Keratinocyte (primary cell): ENCODE measurements around the gene GAPDHS. TPM values are rescaled to one million over a fixed set of nuclear protein-coding genes. Genes with fewer than 3 reads are reported as not detected.

Source experiments
- DNase-seq: peaks from one replicate; pipeline ENCODE4 v3.0.0-alpha.2; 2011; ENCODE audit warnings: low read depth, missing footprints, low spot score
- FAIRE-seq: peaks from 2 replicates; lab custom pipeline; 2011; peaks lifted over from hg19 to GRCh38; lab: Jason Lieb, UNC
- H2AFZ ChIP-seq: 2 replicates; pipeline ENCODE4 v1.6.0; 2012; ENCODE audit warnings: low read length, control low read depth, inconsistent platforms; ENCODE audit not compliant: control insufficient read depth
- H3K27ac ChIP-seq: 2 replicates; pipeline ENCODE4 v1.5.1; 2011; ENCODE audit warnings: low read length; ENCODE audit not compliant: control insufficient read depth, insufficient read depth
- H3K27me3 ChIP-seq: 3 replicates; pipeline ENCODE4 v1.6.0; 2011; ENCODE audit warnings: low read length; ENCODE audit not compliant: control insufficient read depth, insufficient read depth; ENCODE audit errors: extremely low read depth
- H3K36me3 ChIP-seq, 2 experiments: 2 replicates in 1 of 2; 3 replicates in 1 of 2; pipeline ENCODE4 v1.5.1; 2011; ENCODE audit warnings: low read length in 2 of 2, mild to moderate bottlenecking in 1 of 2; ENCODE audit not compliant: control insufficient read depth in 2 of 2, insufficient read depth in 2 of 2; ENCODE audit errors: extremely low read depth in 1 of 2
- H3K4me1 ChIP-seq: 3 replicates; pipeline ENCODE4 v1.5.1; 2011; ENCODE audit warnings: low read length; ENCODE audit not compliant: control insufficient read depth, insufficient read depth; ENCODE audit errors: extremely low read depth
- H3K4me2 ChIP-seq: 3 replicates; pipeline ENCODE4 v1.6.0; 2011; ENCODE audit warnings: low read depth, low read length; ENCODE audit not compliant: control insufficient read depth, insufficient read depth; ENCODE audit errors: extremely low read depth
- H3K4me3 ChIP-seq, 3 experiments: fragments of 200-600 bp in 1 of 3; sonication (generic) in 1 of 3; 2 replicates in 2 of 3; 3 replicates in 1 of 3; pipeline ENCODE4 v1.5.1; 2011 to 2016; ENCODE audit warnings: low read length in 3 of 3, mild to moderate bottlenecking in 3 of 3, control low read depth in 2 of 3, inconsistent platforms in 1 of 3, low read depth in 1 of 3, mixed read lengths in 1 of 3, mixed run types in 1 of 3, moderate library complexity in 1 of 3; ENCODE audit not compliant: control insufficient read depth in 2 of 3, insufficient read depth in 2 of 3; ENCODE audit errors: extremely low read depth in 1 of 3
- H3K79me2 ChIP-seq: 2 replicates; pipeline ENCODE4 v1.6.0; 2012; ENCODE audit warnings: low read length; ENCODE audit not compliant: control insufficient read depth, insufficient read depth
- H3K9ac ChIP-seq: 3 replicates; pipeline ENCODE4 v1.6.0; 2011; ENCODE audit warnings: low read length; ENCODE audit not compliant: control insufficient read depth, insufficient read depth; ENCODE audit errors: extremely low read depth
- H3K9me1 ChIP-seq: 3 replicates; pipeline ENCODE4 v1.6.0; 2011; ENCODE audit warnings: low read length; ENCODE audit not compliant: control insufficient read depth, insufficient read depth; ENCODE audit errors: extremely low read depth
- H3K9me3 ChIP-seq: 2 replicates; pipeline ENCODE4 v1.5.1; 2012; ENCODE audit warnings: low read depth, low read length; ENCODE audit not compliant: control insufficient read depth
- H4K20me1 ChIP-seq: 3 replicates; pipeline ENCODE4 v1.6.0; 2011; ENCODE audit warnings: low read length; ENCODE audit not compliant: control insufficient read depth, insufficient read depth; ENCODE audit errors: extremely low read depth
- CTCF ChIP-seq, 3 experiments: IDR thresholded peaks in 1 of 3; conservative IDR thresholded peaks in 1 of 3; optimal IDR thresholded peaks in 1 of 3; 2 replicates in 2 of 3; 3 replicates in 1 of 3; pipeline versions ENCODE3 to v1.5.1; 2011; ENCODE audit warnings: low read length in 3 of 3, mild to moderate bottlenecking in 3 of 3, moderate library complexity in 2 of 3, control low read depth in 1 of 3, inconsistent platforms in 1 of 3; ENCODE audit not compliant: insufficient read depth in 2 of 3; ENCODE audit errors: extremely low read depth in 1 of 3
- EZH2 ChIP-seq: IDR thresholded peaks from one replicate; pipeline ENCODE4 v1.6.1; 2012; ENCODE audit warnings: inconsistent platforms, mild to moderate bottlenecking, low read length, moderate library complexity
- dilution Hi-C: fragments of 300-500 bp; cut with MboI; formaldehyde crosslinking; loops from one replicate; pipeline ENCODE4 v1.7.0; 2020; ENCODE audit warnings: low sequenced_read_pairs; ENCODE audit not compliant: extremely low pct_ligation_motif_present
- polyA plus RNA-seq, 5 experiments: library from polyadenylated mRNA; depleted of rRNA in 3 of 5; stranded (reverse) in 3 of 5; stranded (forward) in 1 of 5; unstranded in 1 of 5; fragments of >200 nt; gene quantifications; 1 replicate in 1 of 5; 2 replicates in 3 of 5; 3 replicates in 1 of 5; pipeline versions ENCODE4 v1.2.1 to v1.2.3, GENCODE V29; 2011 to 2012; ENCODE audit warnings: missing spikeins in 2 of 5, low read depth in 1 of 5, low replicate concordance in 1 of 5

The GAPDHS gene
- polyA plus RNA-seq, 1 donor (not counting 4 experiments of a cell fraction or from before 2014, with no cell fraction given) = 0.08 TPM

DNA sequence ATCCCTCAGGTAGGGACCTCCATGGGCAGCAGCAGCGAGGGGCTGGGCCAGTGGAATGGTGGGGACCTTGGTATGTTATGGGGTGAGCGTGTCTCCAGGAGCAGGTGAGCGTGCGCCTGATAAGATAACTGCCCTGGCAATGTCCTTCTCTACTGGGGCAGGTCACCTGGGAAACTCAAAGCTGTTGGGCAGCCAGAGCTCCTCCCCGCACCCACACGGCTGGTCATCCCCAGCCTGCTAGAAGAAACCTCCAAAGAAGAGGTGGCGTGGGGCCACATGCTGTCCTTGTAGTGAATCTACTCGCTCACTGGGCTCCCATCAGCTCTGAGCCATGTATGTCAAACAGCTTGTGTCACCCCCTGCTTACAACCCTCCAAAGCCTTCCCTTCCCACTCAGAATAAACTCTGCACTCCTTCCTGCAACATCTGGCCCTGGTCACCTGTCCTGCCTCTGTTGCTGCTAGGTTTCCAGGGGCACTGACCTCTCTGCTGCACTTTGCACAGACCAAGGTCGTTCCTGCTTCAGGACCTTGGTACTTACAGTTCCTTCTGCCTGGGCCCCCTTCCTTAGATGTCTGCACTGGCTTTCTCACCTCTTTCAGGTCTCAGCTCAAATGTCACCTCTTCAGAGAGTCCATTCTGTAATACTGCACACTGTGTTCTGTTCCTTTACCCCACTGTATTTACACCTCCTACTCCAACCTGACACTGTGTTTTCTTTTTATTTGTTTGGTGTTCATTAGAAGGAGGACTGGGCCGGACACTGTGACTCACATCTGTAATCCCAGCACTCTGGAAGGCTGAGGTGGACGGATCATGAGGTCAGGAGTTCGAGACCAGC lies 32.0 kb downstream of the GAPDHS start:
- no peaks in the 10 kb centered on the region for H3K9me1 ChIP-seq
- no peak overlapping the region for H3K4me2 ChIP-seq
- no peaks in the 10 kb centered on the region for H3K36me3 ChIP-seq
- TF ChIP-seq EZH2 (no peak), CTCF (optimal IDR thresholded peaks at IDR 0.05 in 1 of 3, IDR thresholded peaks at IDR 0.05 in 1 of 3, conservative IDR thresholded peaks at IDR 0.05 in 1 of 3; ENCODE audit: extremely low read depth in 1 of 3, insufficient read depth in 2 of 3, low read length in 3 of 3) (no peak)
- FAIRE-seq (no peak), DNase-seq (no peak)
- no peaks in the 10 kb centered on the region for H3K79me2 ChIP-seq
- no peaks in the 10 kb centered on the region for H3K9me3 ChIP-seq
- dilution Hi-C loops = no loop called here
- no peaks in the 10 kb centered on the region for H4K20me1 ChIP-seq
- no peak overlapping the region for H3K9ac ChIP-seq
- no peak overlapping the region for H3K27ac ChIP-seq
- no peaks in the 10 kb centered on the region for H3K4me1 ChIP-seq
- no peak overlapping the region for H3K4me3 ChIP-seq
- peaks cover 5% of the 10 kb centered on the region for H3K27me3 ChIP-seq
- no peak overlapping the region for H2AFZ ChIP-seq

DNA sequence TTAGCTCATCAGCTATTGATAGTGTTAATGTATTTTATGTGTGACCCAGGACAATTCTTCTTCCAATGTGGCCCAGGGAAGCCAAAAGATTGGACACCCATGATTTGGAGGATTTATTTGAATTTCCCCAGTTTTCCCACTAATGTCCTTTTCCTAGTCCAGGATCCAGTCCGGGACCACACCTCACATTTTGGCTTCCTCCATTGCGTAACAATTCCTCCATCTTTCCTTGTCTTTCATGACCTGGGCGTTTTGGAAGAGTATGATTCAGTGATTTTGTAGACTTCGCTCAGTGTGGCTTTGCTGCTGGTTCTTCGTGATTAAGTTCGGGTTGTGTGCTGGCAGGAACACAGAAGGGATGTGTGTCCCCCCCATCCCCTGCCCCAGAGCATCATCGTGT lies 33.5 kb downstream of the GAPDHS start:
- no peak overlapping the region for H3K4me2 ChIP-seq
- no peak overlapping the region for H3K4me3 ChIP-seq
- H3K36me3 ChIP-seq = no peaks in the 10 kb centered on the region
- TF ChIP-seq CTCF (optimal IDR thresholded peaks at IDR 0.05 in 1 of 3, IDR thresholded peaks at IDR 0.05 in 1 of 3, conservative IDR thresholded peaks at IDR 0.05 in 1 of 3; ENCODE audit: extremely low read depth in 1 of 3, insufficient read depth in 2 of 3, low read length in 3 of 3) (no peak), EZH2 (no peak)
- FAIRE-seq (no peak), DNase-seq (no peak)
- H3K9me3 ChIP-seq = no peaks in the 10 kb centered on the region
- no peak overlapping the region for H3K27ac ChIP-seq
- no peak overlapping the region for H2AFZ ChIP-seq
- no peaks in the 10 kb centered on the region for H3K27me3 ChIP-seq
- H3K4me1 ChIP-seq = no peaks in the 10 kb centered on the region
- H4K20me1 ChIP-seq = no peaks in the 10 kb centered on the region
- dilution Hi-C loops = no loop called here
- H3K9ac ChIP-seq = no peak overlapping the region
- H3K79me2 ChIP-seq = no peaks in the 10 kb centered on the region
- no peaks in the 10 kb centered on the region for H3K9me1 ChIP-seq
